ENCODE measurements around the gene RBM26. TPM values are rescaled to one million over a fixed set of nuclear protein-coding genes. Genes with fewer than 3 reads are reported as not detected.

Gene RBM26
- total RNA-seq, 1 experiment from 2014 or later: 70.5 TPM

DNA sequence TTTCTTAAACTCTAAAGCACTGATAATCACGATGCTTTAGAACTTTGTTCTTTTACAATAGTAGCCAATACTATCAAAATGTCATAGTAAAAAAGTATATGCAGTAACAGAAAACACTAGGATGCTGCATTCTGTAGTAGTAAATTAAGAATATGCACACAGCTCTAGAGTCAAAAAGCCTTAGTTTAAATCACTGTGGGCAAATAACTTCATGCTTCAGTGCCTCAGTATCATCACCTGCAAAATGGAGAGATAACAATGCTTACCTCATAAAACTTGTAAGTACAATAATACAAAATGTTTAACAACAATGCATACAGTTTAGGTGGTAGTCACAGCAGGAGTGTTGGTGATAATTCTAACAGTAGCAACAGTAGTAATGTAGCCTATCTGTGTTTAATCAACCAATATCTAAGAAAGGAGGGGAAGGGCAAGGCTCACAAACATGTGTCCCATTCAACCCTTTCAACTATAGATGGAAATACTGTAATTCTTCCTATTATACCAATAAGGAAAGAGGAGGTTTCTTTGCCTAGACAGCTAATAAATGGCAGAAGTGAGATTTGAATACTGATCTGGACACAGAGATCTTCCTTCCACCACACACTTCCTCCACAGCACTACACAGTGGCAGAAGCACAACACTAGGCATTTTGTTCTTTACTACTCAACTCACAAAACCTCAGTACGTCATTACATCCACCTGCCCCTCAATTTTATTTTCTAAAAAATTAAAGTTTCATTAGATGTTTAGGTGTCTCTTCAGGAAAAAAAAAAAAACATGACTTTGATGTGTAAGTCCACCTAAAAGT is 4.6 kb downstream of the RBM26 start:
- no peaks in the 10 kb centered on the region for H3K27me3 ChIP-seq (ENCODE audit: insufficient read depth, low read length)
- Mint-ChIP-seq H3K27ac (peak overlapping the region in 1 of 3 experiments; percentile 44; a peak in 2 of 7 replicates), H3K4me3 (no peak overlapping the region), H3K4me1 (peaks cover 23 to 34% of the 10 kb centered on the region in 2 experiments), H3K9me3 (peaks cover 7 to 12% of the 10 kb centered on the region in 2 experiments; a peak in 4 of 5 replicates), H3K36me3 (ENCODE audit: insufficient read depth in 1 of 3, low read depth in 3 of 3) (peaks cover 36 to 39% (median 37%) of the 10 kb centered on the region in 3 experiments), H3K27me3 (ENCODE audit: low read depth) (no peaks in the 10 kb centered on the region)
- H2BK20ac ChIP-seq (ENCODE audit: low read depth, low read length, poor library complexity, severe bottlenecking): no peak overlapping the region
- H3K79me1 ChIP-seq (ENCODE audit: insufficient read depth, low read depth, low read length, poor library complexity, severe bottlenecking): no peaks in the 10 kb centered on the region
- H3K14ac ChIP-seq (ENCODE audit: insufficient read depth, low read length): no peak overlapping the region
- no peak overlapping the region for H4K8ac ChIP-seq (replicated peaks; ENCODE audit: insufficient read length, low read depth, low read length)
- DNase-seq: no peak
- no peak overlapping the region for H2AK5ac ChIP-seq (ENCODE audit: insufficient read length, low read length)
- H3K23ac ChIP-seq (ENCODE audit: insufficient read length, low read depth, low read length): no peak overlapping the region
- no peaks in the 10 kb centered on the region for H4K20me1 ChIP-seq (ENCODE audit: control insufficient read depth, insufficient read depth, insufficient read length)
- H3K27ac ChIP-seq (ENCODE audit: insufficient read length, low read depth, low read length): no peak overlapping the region
- no peak overlapping the region for H3K4me2 ChIP-seq (ENCODE audit: insufficient read depth, insufficient read length, low read length)
- no peak overlapping the region for H3K9ac ChIP-seq (ENCODE audit: extremely low read depth, insufficient read length, low read length)
- no peak overlapping the region for H2BK15ac ChIP-seq (ENCODE audit: low read depth, low read length)
- H2BK120ac ChIP-seq (ENCODE audit: low read depth, low read length, poor library complexity, severe bottlenecking): no peak overlapping the region
- no peak overlapping the region for H3K56ac ChIP-seq (ENCODE audit: insufficient read length, low read depth, low read length)
- no peak overlapping the region for H2BK5ac ChIP-seq (ENCODE audit: insufficient read length, low read length)
- H3K4ac ChIP-seq (ENCODE audit: low read depth, low read length): no peak overlapping the region
- no peak overlapping the region for H3T11ph ChIP-seq (ENCODE audit: low read length)
- H3K9me3 ChIP-seq (ENCODE audit: control insufficient read depth, low read depth, low read length): no peaks in the 10 kb centered on the region
- TF ChIP-seq, protein P1, sequence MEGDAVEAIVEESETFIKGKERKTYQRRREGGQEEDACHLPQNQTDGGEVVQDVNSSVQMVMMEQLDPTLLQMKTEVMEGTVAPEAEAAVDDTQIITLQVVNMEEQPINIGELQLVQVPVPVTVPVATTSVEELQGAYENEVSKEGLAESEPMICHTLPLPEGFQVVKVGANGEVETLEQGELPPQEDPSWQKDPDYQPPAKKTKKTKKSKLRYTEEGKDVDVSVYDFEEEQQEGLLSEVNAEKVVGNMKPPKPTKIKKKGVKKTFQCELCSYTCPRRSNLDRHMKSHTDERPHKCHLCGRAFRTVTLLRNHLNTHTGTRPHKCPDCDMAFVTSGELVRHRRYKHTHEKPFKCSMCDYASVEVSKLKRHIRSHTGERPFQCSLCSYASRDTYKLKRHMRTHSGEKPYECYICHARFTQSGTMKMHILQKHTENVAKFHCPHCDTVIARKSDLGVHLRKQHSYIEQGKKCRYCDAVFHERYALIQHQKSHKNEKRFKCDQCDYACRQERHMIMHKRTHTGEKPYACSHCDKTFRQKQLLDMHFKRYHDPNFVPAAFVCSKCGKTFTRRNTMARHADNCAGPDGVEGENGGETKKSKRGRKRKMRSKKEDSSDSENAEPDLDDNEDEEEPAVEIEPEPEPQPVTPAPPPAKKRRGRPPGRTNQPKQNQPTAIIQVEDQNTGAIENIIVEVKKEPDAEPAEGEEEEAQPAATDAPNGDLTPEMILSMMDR (conservative IDR thresholded peaks at IDR 0.05): no peak
- no peak overlapping the region for H2AFZ ChIP-seq (ENCODE audit: low read length)
- no peak overlapping the region for H4K91ac ChIP-seq (ENCODE audit: insufficient read length, low read depth, low read length)
- H3K79me2 ChIP-seq (ENCODE audit: insufficient read depth, low read length): peaks cover 51% of the 10 kb centered on the region; the same call in 1 of the 2 replicates
- no peaks in the 10 kb centered on the region; the same call in 1 of the 2 replicates for H3K4me1 ChIP-seq (ENCODE audit: insufficient read depth, low read length)
- no CpG with 5 or more reads among the region's 2 CpGs for WGBS (ENCODE audit: extremely low coverage, insufficient read length, low lambda C conversion rate)
- peaks cover 9% of the 10 kb centered on the region for H3K23me2 ChIP-seq (ENCODE audit: insufficient read length, low read depth, low read length, poor library complexity, severe bottlenecking)
- H3K18ac ChIP-seq (ENCODE audit: insufficient read length, low read depth, low read length): no peak overlapping the region
- no peak overlapping the region for H2BK12ac ChIP-seq (ENCODE audit: insufficient read length, low read depth, low read length)
- H4K5ac ChIP-seq (ENCODE audit: insufficient read length, low read depth, low read length): no peak overlapping the region
